IMR-90 (cell line): ENCODE measurements around the gene ZDHHC7. TPM values are rescaled to one million over a fixed set of nuclear protein-coding genes. Genes with fewer than 3 reads are reported as not detected.

Experiments
- ATAC-seq: fragments of 200-7000 bp; cut with Tn5 transposase; 2 replicates; pipeline ENCODE4 v1.9.1; 2020; ENCODE audit warnings: low read depth, mild to moderate bottlenecking, moderate library complexity
- BruUV-seq: library from RNA; stranded (reverse); fragments of 400-500 nt; replicated peaks from 2 replicates; lab custom pipeline; 2021; lab: Mats Ljungman, UMichigan
- CTCF ChIA-PET: fragments of 300-600 bp; formaldehyde crosslinking; extraction: SDS; loops from one replicate; lab custom pipeline; 2021; ENCODE audit warnings: antibody characterized with exemption; lab: Yijun Ruan, JAX
- POLR2A ChIA-PET: fragments of 300-600 bp; sonication (Branson Sonifier 250); formaldehyde crosslinking; loops from one replicate; lab custom pipeline; 2022; ENCODE audit warnings: antibody characterized with exemption; ENCODE audit not compliant: unreplicated experiment; lab: Charles Lee
- DNase-seq: peaks from one replicate; pipeline ENCODE4 v3.0.0; 2013
- H2AFZ ChIP-seq: replicated peaks from 2 replicates; pipeline ENCODE3; 2013; ENCODE audit warnings: low read length, mild to moderate bottlenecking; ENCODE audit not compliant: poor library complexity
- H2AK5ac ChIP-seq: 2 replicates; pipeline ENCODE4 v1.6.1; 2013; ENCODE audit warnings: low read depth, low read length, inconsistent platforms
- H2AK9ac ChIP-seq: replicated peaks from 2 replicates; pipeline ENCODE3; 2013; ENCODE audit warnings: mild to moderate bottlenecking, low read depth, low read length, moderate library complexity; ENCODE audit not compliant: poor library complexity
- H2BK120ac ChIP-seq: 2 replicates; pipeline ENCODE4 v1.6.1; 2013; ENCODE audit warnings: low read depth, low read length, inconsistent platforms
- H2BK15ac ChIP-seq: 3 replicates; pipeline ENCODE4 v1.6.1; 2013; ENCODE audit warnings: low read depth, low read length, inconsistent platforms
- H2BK20ac ChIP-seq: 2 replicates; pipeline ENCODE4 v1.6.1; 2013; ENCODE audit warnings: low read depth, mild to moderate bottlenecking, inconsistent platforms, low read length, moderate library complexity
- H2BK5ac ChIP-seq: 2 replicates; pipeline ENCODE4 v1.6.1; 2013; ENCODE audit warnings: mild to moderate bottlenecking, low read depth, low read length, inconsistent platforms; ENCODE audit not compliant: poor library complexity, severe bottlenecking
- H3K14ac ChIP-seq: replicated peaks from 2 replicates; pipeline ENCODE4 v1.6.1; 2013; ENCODE audit warnings: low read depth, low read length, inconsistent platforms
- H3K18ac ChIP-seq: 2 replicates; pipeline ENCODE4 v1.6.1; 2013; ENCODE audit warnings: low read depth, low read length, control low read depth
- H3K23ac ChIP-seq: 2 replicates; pipeline ENCODE4 v1.6.1; 2013; ENCODE audit warnings: low read depth, low read length, inconsistent platforms
- H3K27ac ChIP-seq: 2 replicates; pipeline ENCODE4 v1.5.1; 2013; ENCODE audit warnings: mild to moderate bottlenecking, control low read depth, low read length; ENCODE audit not compliant: insufficient read depth
- H3K27me3 ChIP-seq: 2 replicates; pipeline ENCODE4 v1.6.1; 2013; ENCODE audit warnings: low read length; ENCODE audit not compliant: control insufficient read depth, insufficient read depth
- H3K36me3 ChIP-seq: 2 replicates; pipeline ENCODE4 v1.6.1; 2013; ENCODE audit warnings: low read length, mixed read lengths; ENCODE audit not compliant: control insufficient read depth, insufficient read depth
- H3K4ac ChIP-seq: 2 replicates; pipeline ENCODE4 v1.6.1; 2013; ENCODE audit warnings: low read depth, low read length, inconsistent platforms
- H3K4me1 ChIP-seq: 2 replicates; pipeline ENCODE4 v1.6.1; 2013; ENCODE audit warnings: low read length, mixed read lengths; ENCODE audit not compliant: control insufficient read depth, insufficient read depth
- H3K4me2 ChIP-seq: 2 replicates; pipeline ENCODE4 v1.6.1; 2013; ENCODE audit warnings: low read depth, mild to moderate bottlenecking, control low read depth, low read length, moderate library complexity
- H3K4me3 ChIP-seq: 2 replicates; pipeline ENCODE4 v1.5.1; 2013; ENCODE audit warnings: low read depth, mild to moderate bottlenecking, control low read depth, low read length, moderate library complexity; ENCODE audit not compliant: insufficient read depth
- H3K56ac ChIP-seq: 2 replicates; pipeline ENCODE4 v1.6.1; 2013; ENCODE audit warnings: low read length, inconsistent platforms; ENCODE audit not compliant: insufficient read depth; ENCODE audit errors: extremely low read depth
- H3K79me1 ChIP-seq, 2 experiments: 2 replicates each; pipeline ENCODE4 v1.6.1; 2013; ENCODE audit warnings: low read length in 2 of 2, inconsistent platforms in 1 of 2, low read depth in 1 of 2
- H3K9ac ChIP-seq: 2 replicates; pipeline ENCODE4 v1.6.1; 2013; ENCODE audit warnings: low read depth, low read length, control low read depth
- H3K9me1 ChIP-seq: 2 replicates; pipeline ENCODE4 v1.6.1; 2013; ENCODE audit warnings: low read length, inconsistent platforms; ENCODE audit not compliant: insufficient read depth
- H3K9me3 ChIP-seq: 2 replicates; pipeline ENCODE4 v1.6.1; 2013; ENCODE audit warnings: low read length; ENCODE audit not compliant: control insufficient read depth, insufficient read depth
- H4K20me1 ChIP-seq: 2 replicates; pipeline ENCODE4 v1.6.1; 2013; ENCODE audit warnings: low read length, inconsistent platforms; ENCODE audit not compliant: insufficient read depth
- H4K5ac ChIP-seq: 2 replicates; pipeline ENCODE4 v1.6.1; 2013; ENCODE audit warnings: mild to moderate bottlenecking, low read depth, low read length, control low read depth
- H4K8ac ChIP-seq, 2 experiments: 2 replicates each; pipeline ENCODE4 v1.6.1; 2013; ENCODE audit warnings: low read depth in 2 of 2, low read length in 2 of 2, control low read depth in 1 of 2, inconsistent platforms in 1 of 2
- H4K91ac ChIP-seq: 2 replicates; pipeline ENCODE4 v1.6.1; 2013; ENCODE audit warnings: low read depth, low read length, inconsistent platforms; ENCODE audit not compliant: insufficient read depth
- BHLHE40 ChIP-seq: fragments of 150-350 bp; IDR thresholded peaks from 2 replicates; pipeline ENCODE4 v1.6.1; 2016; ENCODE audit warnings: mild to moderate bottlenecking, low read depth, low read length
- CEBPB ChIP-seq: IDR thresholded peaks from 2 replicates; pipeline ENCODE4 v1.6.1; 2012; ENCODE audit warnings: low read depth, low read length, improper control_type of control experiment
- CHD1 ChIP-seq: IDR thresholded peaks from 2 replicates; pipeline ENCODE4 v1.6.1; 2012; ENCODE audit warnings: low read depth, low read length, improper control_type of control experiment
- FOS ChIP-seq: fragments of 150-350 bp; IDR thresholded peaks from 2 replicates; pipeline ENCODE4 v1.6.1; 2016; ENCODE audit warnings: low read depth, low read length
- MAFK ChIP-seq: IDR thresholded peaks from 2 replicates; pipeline ENCODE4 v1.6.1; 2012; ENCODE audit warnings: low read depth, low read length, improper control_type of control experiment
- MAZ ChIP-seq: IDR thresholded peaks from 2 replicates; pipeline ENCODE4 v1.6.1; 2012; ENCODE audit warnings: low read depth, mild to moderate bottlenecking, low read length, improper control_type of control experiment, moderate library complexity, borderline replicate concordance
- MXI1 ChIP-seq: IDR thresholded peaks from 2 replicates; pipeline ENCODE4 v1.6.1; 2012; ENCODE audit warnings: low read depth, mild to moderate bottlenecking, low read length, moderate library complexity, borderline replicate concordance
- POLR2A ChIP-seq: IDR thresholded peaks from 2 replicates; pipeline ENCODE4 v1.6.1; 2012; ENCODE audit warnings: mild to moderate bottlenecking, low read depth, low read length
- RAD21 ChIP-seq: IDR thresholded peaks from 2 replicates; pipeline ENCODE4 v1.6.1; 2012; ENCODE audit warnings: low read length, improper control_type of control experiment
- RCOR1 ChIP-seq: IDR thresholded peaks from 2 replicates; pipeline ENCODE4 v1.6.1; 2012; ENCODE audit warnings: mild to moderate bottlenecking, low read length, improper control_type of control experiment; ENCODE audit not compliant: insufficient replicate concordance
- RFX5 ChIP-seq: IDR thresholded peaks from 2 replicates; pipeline ENCODE4 v1.8.0; 2012; ENCODE audit warnings: low read depth, mild to moderate bottlenecking, low read length, moderate library complexity
- SMC3 ChIP-seq: fragments of 150-350 bp; IDR thresholded peaks from 2 replicates; pipeline ENCODE4 v1.6.1; 2016; ENCODE audit warnings: low read depth, mild to moderate bottlenecking, antibody characterized with exemption, low read length, moderate library complexity
- WGBS, 2 experiments: methylation state at CpG; one replicate each; pipeline versions ENCODE4 v1.1.5 to v1.1.7; 2013; ENCODE audit warnings: missing lambda C conversion rate in 2 of 2; ENCODE audit not compliant: insufficient read length in 1 of 2; ENCODE audit errors: extremely low coverage in 2 of 2; 5-methylcytosine and 5-hydroxymethylcytosine counted together
- dilution Hi-C: fragments of 300-500 bp; cut with HindIII; formaldehyde crosslinking; loops from one replicate; pipeline ENCODE4 v1.14.3; 2018; ENCODE audit warnings: low sequenced_read_pairs; ENCODE audit not compliant: unreplicated experiment
- in situ Hi-C: fragments of 300-500 bp; cut with MboI; formaldehyde crosslinking; loops from 3 replicates; pipeline ENCODE4 v1.14.3; 2019; ENCODE audit warnings: low sequenced_read_pairs, inconsistent platforms, mixed read lengths
- intact Hi-C: fragments of 100-400 bp; cut with micrococcal nuclease; formaldehyde crosslinking; loops from 2 replicates; pipeline ENCODE4 v1.10.0; 2022
- polyA plus RNA-seq, 3 experiments: library from polyadenylated mRNA; depleted of rRNA; stranded (reverse); fragments of >200 nt; gene quantifications; 2 replicates each; pipeline ENCODE4 v1.2.3, GENCODE V29; 2012; ENCODE audit warnings: low replicate concordance in 1 of 3
- total RNA-seq: library from RNA; depleted of rRNA; stranded (reverse); fragments of >200 nt; gene quantifications from 2 replicates; pipeline ENCODE4 v1.2.3, GENCODE V29; 2012
- TF ChIP-seq, protein P1 (sequence below): fragments of 150-350 bp; IDR thresholded peaks from 2 replicates; pipeline ENCODE4 v1.6.1; 2016; ENCODE audit warnings: low read depth, mild to moderate bottlenecking, low read length, moderate library complexity, borderline replicate concordance
- TF ChIP-seq, protein P2 (sequence below): fragments of 150-350 bp; IDR thresholded peaks from 2 replicates; pipeline ENCODE4 v1.6.1; 2017; ENCODE audit warnings: mild to moderate bottlenecking, antibody characterized with exemption, low read length, low read depth
- TF ChIP-seq, protein P3 (sequence below): conservative IDR thresholded peaks from 2 replicates; pipeline ENCODE4 v1.5.1; 2012; ENCODE audit warnings: mild to moderate bottlenecking, low read depth, low read length, improper control_type of control experiment

The ZDHHC7 gene
- total and polyA plus RNA-seq, 2 of the 4 experiments (the other 2 are of a cell fraction), result 80.1 to 97.1 TPM

DNA sequence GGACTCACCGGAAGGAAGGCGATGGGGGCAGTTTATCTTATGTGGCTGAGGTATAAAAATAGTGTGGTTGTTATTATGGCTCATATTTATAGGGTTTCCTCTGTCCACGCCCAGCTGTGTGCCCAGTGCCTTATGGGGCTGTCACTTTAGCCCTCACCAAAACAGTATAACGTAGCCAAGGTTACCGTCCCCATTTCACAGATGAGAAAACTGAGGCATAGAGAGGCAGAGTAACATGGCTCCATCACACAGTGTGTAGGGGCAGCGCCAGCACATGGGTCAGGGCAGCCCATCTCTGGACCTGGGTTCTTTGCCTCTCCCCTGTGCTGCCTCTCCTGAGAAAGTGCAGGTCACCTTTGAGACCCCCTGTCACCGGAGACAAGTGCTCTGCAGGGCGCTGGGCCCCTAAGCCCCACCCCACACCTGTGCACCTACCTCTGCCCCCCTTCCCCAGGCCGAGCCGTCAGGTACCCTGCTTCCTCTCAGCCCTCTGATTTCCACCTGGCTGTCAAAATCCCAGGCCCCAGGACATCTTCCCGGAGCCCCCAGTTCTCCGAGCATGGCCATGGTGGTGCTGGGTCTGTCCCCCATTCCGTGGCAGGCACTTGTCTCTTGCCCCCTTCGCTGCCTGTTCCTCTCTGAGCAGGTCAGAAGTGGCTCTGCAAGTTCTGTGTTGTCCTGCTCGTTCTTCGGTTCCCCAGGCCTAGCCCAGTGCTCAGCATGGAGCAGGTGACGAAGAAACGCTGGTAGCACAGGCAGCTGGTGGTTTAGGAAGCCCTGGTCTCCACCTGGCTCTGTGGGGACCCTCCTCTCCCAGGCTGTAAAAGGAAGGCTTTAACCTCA, 23.5 kb upstream of the ZDHHC7 start:
- Histone ChIP-seq H3K4me1 (peaks cover 6% of the 10 kb centered on the region), H2BK15ac (no peak overlapping the region), H4K91ac (no peak overlapping the region), H3K14ac (no peak overlapping the region), H3K79me1 (peaks cover 12 to 47% of the 10 kb centered on the region in 2 experiments), H3K4ac (no peak overlapping the region), H3K27me3 (no peaks in the 10 kb centered on the region), H3K23ac (no peak overlapping the region), H3K18ac (no peak overlapping the region), H3K36me3 (peaks cover 8% of the 10 kb centered on the region; the same call in 1 of the 2 replicates), H4K20me1 (0 out of 2 replicates have a peak, but pooled peaks cover 5% of the 10 kb centered on the region), H2BK5ac (no peak overlapping the region), H3K4me3 (no peak overlapping the region), H3K27ac (no peak overlapping the region), H2BK120ac (no peak overlapping the region), H2AK9ac (no peak overlapping the region), H3K9ac (no peak overlapping the region), H2AFZ (no peak overlapping the region), H3K9me1 (peaks cover 13% of the 10 kb centered on the region), H3K56ac (no peak overlapping the region), H4K5ac (no peak overlapping the region), H4K8ac (no peak overlapping the region), H3K4me2 (no peak overlapping the region), H3K9me3 (no peaks in the 10 kb centered on the region), H2AK5ac (no peak overlapping the region), H2BK20ac (no peak overlapping the region)
- DNase-seq, result no peak
- no TSS peak for BruUV-seq
- dilution Hi-C loops, result no loop called here
- intact Hi-C loops, result no loop called here
- in situ Hi-C loops, result no loop called here
- ChIA-PET CTCF (no interaction called here), POLR2A (interaction anchor here (0.9 kb wide), 1 partner anchor 8 kb away, joined by 3 read pairs; the partner anchor contains the start of gene KIAA0513)
- WGBS, 2 experiments, result 88% methylated on average over 6 of the region's 18 CpGs; no CpG with 5 or more reads in 1 of the 2 experiments
- ATAC-seq, result no peak
- TF ChIP-seq RAD21 (no peak), RFX5 (no peak), FOS (no peak), RCOR1 (no peak), BHLHE40 (no peak), MXI1 (no peak), CEBPB (no peak), MAZ (no peak), MAFK (no peak), SMC3 (no peak), CHD1 (no peak), POLR2A (no peak)
- TF ChIP-seq, protein P1, sequence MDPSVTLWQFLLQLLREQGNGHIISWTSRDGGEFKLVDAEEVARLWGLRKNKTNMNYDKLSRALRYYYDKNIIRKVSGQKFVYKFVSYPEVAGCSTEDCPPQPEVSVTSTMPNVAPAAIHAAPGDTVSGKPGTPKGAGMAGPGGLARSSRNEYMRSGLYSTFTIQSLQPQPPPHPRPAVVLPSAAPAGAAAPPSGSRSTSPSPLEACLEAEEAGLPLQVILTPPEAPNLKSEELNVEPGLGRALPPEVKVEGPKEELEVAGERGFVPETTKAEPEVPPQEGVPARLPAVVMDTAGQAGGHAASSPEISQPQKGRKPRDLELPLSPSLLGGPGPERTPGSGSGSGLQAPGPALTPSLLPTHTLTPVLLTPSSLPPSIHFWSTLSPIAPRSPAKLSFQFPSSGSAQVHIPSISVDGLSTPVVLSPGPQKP, result no peak
- TF ChIP-seq, protein P2, sequence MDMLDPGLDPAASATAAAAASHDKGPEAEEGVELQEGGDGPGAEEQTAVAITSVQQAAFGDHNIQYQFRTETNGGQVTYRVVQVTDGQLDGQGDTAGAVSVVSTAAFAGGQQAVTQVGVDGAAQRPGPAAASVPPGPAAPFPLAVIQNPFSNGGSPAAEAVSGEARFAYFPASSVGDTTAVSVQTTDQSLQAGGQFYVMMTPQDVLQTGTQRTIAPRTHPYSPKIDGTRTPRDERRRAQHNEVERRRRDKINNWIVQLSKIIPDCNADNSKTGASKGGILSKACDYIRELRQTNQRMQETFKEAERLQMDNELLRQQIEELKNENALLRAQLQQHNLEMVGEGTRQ, result no peak
- TF ChIP-seq, protein P3, sequence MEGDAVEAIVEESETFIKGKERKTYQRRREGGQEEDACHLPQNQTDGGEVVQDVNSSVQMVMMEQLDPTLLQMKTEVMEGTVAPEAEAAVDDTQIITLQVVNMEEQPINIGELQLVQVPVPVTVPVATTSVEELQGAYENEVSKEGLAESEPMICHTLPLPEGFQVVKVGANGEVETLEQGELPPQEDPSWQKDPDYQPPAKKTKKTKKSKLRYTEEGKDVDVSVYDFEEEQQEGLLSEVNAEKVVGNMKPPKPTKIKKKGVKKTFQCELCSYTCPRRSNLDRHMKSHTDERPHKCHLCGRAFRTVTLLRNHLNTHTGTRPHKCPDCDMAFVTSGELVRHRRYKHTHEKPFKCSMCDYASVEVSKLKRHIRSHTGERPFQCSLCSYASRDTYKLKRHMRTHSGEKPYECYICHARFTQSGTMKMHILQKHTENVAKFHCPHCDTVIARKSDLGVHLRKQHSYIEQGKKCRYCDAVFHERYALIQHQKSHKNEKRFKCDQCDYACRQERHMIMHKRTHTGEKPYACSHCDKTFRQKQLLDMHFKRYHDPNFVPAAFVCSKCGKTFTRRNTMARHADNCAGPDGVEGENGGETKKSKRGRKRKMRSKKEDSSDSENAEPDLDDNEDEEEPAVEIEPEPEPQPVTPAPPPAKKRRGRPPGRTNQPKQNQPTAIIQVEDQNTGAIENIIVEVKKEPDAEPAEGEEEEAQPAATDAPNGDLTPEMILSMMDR, result no peak
